T47D (cell line): ENCODE measurements around the gene COX11.
A peak's percentile ranks its signal among the peaks of the same experiment; 100 is the strongest.

Source experiments
- DNase-seq, 2 experiments: peaks; one replicate each; pipeline versions ENCODE4 v3.0.0 to v3.0.0-alpha.2; 2011 to 2012; ENCODE audit warnings: low read depth in 1 of 2, low spot score in 1 of 2
- JUND ChIP-seq: IDR thresholded peaks from 2 replicates; pipeline ENCODE4 v1.6.1; 2012; ENCODE audit warnings: low read depth
- in situ Hi-C: cut with HindIII; loops from 2 replicates; pipeline ENCODE4 v1.10.0; 2016; ENCODE audit warnings: low sequenced_read_pairs, low pct_unique_long_range_greater_than_20kb

Gene COX11

GRCh38 chr17:54947396-54947795 is 21.1 kb downstream of the COX11 start:
- DNase-seq, result no peak
- in situ Hi-C loops, result no loop called here
- no peak for TF ChIP-seq JUND

GRCh38 chr17:54945671-54946070 is 22.8 kb downstream of the COX11 start:
- no peak for TF ChIP-seq JUND

GRCh38 chr17:54945231-54945630 is 23.2 kb downstream of the COX11 start:
- in situ Hi-C loops, result no loop called here
- no peak for DNase-seq
- no peak for TF ChIP-seq JUND

More at GRCh38 chr17:54945671-54946070, 22.8 kb downstream of the COX11 start:
- in situ Hi-C loops, result no loop called here
- no peak for DNase-seq

GRCh38 chr17:54944796-54945195 is 23.7 kb downstream of the COX11 start:
- in situ Hi-C loops, result no loop called here
- DNase-seq, result no peak
- no peak for TF ChIP-seq JUND

- no peak for TF ChIP-seq JUND
- no peak for DNase-seq
- in situ Hi-C loops, result no loop called here
These were observed 27.2 kb downstream of the COX11 start for GRCh38 chr17:54941285-54941684.

GRCh38 chr17:54937426-54937825 is 31.0 kb downstream of the COX11 start:
- DNase-seq, result peak in 1 of 2 experiments; percentile 33
- in situ Hi-C loops, result no loop called here
- TF ChIP-seq JUND, result no peak

GRCh38 chr17:54937018-54937417 is 31.4 kb downstream of the COX11 start:
- DNase-seq, result no peak
- no peak for TF ChIP-seq JUND
- in situ Hi-C loops, result no loop called here

GRCh38 chr17:54935471-54935870 is 33.0 kb downstream of the COX11 start:
- no peak for TF ChIP-seq JUND
- DNase-seq, result no peak
- in situ Hi-C loops, result no loop called here

- no peak for DNase-seq
- TF ChIP-seq JUND, result no peak
- in situ Hi-C loops, result no loop called here
These were observed 34.5 kb downstream of the COX11 start for GRCh38 chr17:54933921-54934320.

- no peak for DNase-seq
- TF ChIP-seq JUND, result no peak
- in situ Hi-C loops, result no loop called here
These were observed 35.7 kb downstream of the COX11 start for GRCh38 chr17:54932711-54933110.

- DNase-seq, result no peak
- no peak for TF ChIP-seq JUND
- in situ Hi-C loops, result no loop called here
These were observed 40.9 kb downstream of the COX11 start for GRCh38 chr17:54927525-54927924.

- DNase-seq, result no peak
- TF ChIP-seq JUND, result no peak
- in situ Hi-C loops, result no loop called here
These were observed 44.0 kb downstream of the COX11 start for GRCh38 chr17:54924405-54924804.

- in situ Hi-C loops, result no loop called here
- DNase-seq, result no peak
- no peak for TF ChIP-seq JUND
These were observed 47.6 kb downstream of the COX11 start for GRCh38 chr17:54920819-54921218.

GRCh38 chr17:54919425-54919824 is 49.0 kb downstream of the COX11 start:
- in situ Hi-C loops, result no loop called here
- TF ChIP-seq JUND, result no peak
- DNase-seq, result no peak
